ENCODE measurements around the gene SLC48A1.

DNA sequence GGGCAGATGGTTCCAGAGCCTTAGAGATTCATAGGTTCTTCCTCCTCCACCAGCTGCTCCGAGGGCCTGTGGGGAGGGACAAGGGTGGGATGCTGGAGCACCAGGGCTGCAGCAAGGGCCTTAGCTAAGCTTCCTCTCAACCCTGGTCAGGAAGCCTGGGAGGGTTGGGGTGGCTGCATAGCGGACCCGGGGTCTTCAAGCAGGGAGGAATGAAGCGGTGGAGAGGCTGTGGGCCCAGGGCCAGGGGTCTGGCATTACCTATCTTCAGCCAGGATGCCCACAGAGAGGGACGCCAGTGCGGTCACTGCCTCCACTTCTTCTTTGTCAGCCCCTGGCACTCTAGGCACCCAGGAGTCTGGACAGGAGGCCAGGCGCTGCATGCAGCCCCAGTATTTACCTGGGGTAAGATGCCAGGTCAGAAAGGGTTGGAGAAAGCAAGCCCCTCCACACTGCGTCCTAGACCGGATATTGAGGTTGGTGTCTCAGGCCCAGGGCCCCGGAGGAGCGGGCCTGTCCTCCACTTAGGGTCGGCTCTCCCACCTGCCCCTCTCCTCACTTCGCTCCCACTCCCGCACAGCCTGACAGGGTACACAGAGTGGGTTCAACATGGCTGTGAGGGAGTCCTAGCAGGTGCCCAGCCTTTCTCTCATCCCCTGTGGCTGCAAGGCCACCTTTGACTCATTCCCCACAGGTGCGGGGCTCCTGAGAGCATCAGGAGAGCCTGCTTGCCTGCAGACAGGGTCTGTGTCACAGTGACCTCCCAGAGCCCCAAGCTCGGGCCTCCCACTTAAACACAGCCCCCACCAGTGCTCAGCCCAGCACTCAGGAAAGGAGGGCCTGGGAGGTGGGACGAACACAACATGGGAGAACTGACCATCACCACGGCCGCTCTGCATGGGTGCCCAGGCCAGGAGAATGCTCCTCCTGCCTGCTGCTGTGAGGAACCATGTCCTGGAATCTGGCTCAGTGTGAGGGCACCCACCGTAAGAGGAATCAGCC is 11.1 kb downstream of the SLC48A1 start:
- TF ChIP-seq CTCF (IDR thresholded peaks at IDR 0.05) (no peak), POLR2A (IDR thresholded peaks at IDR 0.05) (no peak)
